OCI-LY7 (cell line): ENCODE results near the gene FBH1. TPM values are rescaled to one million over a fixed set of nuclear protein-coding genes. Genes with fewer than 3 reads are reported as not detected.
"Not testable (repeated sequence)": the region's sequence is repeated elsewhere in the genome, so short reads cannot be mapped to it uniquely, and the experiment has no call there.

Source experiments
- BruUV-seq: library from RNA; stranded (reverse); fragments of 400-500 nt; replicated peaks from 2 replicates; lab custom pipeline; 2021; lab: Mats Ljungman, UMichigan
- CTCF ChIA-PET: fragments of 300-600 bp; sonication (Branson Sonifier 250); formaldehyde crosslinking; loops from one replicate; lab custom pipeline; 2022; ENCODE audit warnings: antibody characterized with exemption; ENCODE audit not compliant: unreplicated experiment; lab: Charles Lee
- POLR2A ChIA-PET: fragments of 300-600 bp; sonication (Branson Sonifier 250); formaldehyde crosslinking; loops from one replicate; lab custom pipeline; 2022; ENCODE audit warnings: antibody characterized with exemption; lab: Charles Lee
- DNase-seq: peaks from one replicate; pipeline ENCODE4 v3.0.0-alpha.2; 2015; ENCODE audit warnings: low spot score
- H2AFZ ChIP-seq: fragments of 200-600 bp; sonication (generic), shearing (Covaris generic); 2 replicates; pipeline ENCODE4 v1.6.1; 2014; ENCODE audit warnings: mild to moderate bottlenecking, antibody characterized with exemption, low read length, moderate library complexity
- H3K27ac ChIP-seq: fragments of 200-600 bp; sonication (generic); 2 replicates; pipeline ENCODE4 v1.5.1; 2014; ENCODE audit warnings: mixed run types, low read depth, mild to moderate bottlenecking, moderate library complexity, low read length, inconsistent platforms; ENCODE audit not compliant: poor library complexity, severe bottlenecking
- H3K36me3 ChIP-seq: fragments of 200-600 bp; sonication (generic); 2 replicates; pipeline ENCODE4 v1.6.1; 2014; ENCODE audit warnings: mild to moderate bottlenecking, antibody characterized with exemption, low read length, moderate library complexity, mixed read lengths; ENCODE audit not compliant: insufficient read depth
- H3K4me1 ChIP-seq: fragments of 200-600 bp; sonication (generic); 2 replicates; pipeline ENCODE4 v1.5.1; 2014; ENCODE audit warnings: mild to moderate bottlenecking, low read length; ENCODE audit not compliant: insufficient read depth, poor library complexity, severe bottlenecking
- H3K4me2 ChIP-seq: fragments of 200-600 bp; sonication (generic); 2 replicates; pipeline ENCODE4 v1.6.1; 2014; ENCODE audit warnings: mild to moderate bottlenecking, low read length
- H3K4me3 ChIP-seq: fragments of 200-600 bp; sonication (generic); 2 replicates; pipeline ENCODE4 v1.5.1; 2014; ENCODE audit warnings: mild to moderate bottlenecking, low read depth, low read length; ENCODE audit not compliant: poor library complexity, severe bottlenecking
- H3K79me2 ChIP-seq: fragments of 200-600 bp; sonication (generic); 2 replicates; pipeline ENCODE4 v1.6.1; 2016; ENCODE audit warnings: low read depth, mild to moderate bottlenecking, low read length, moderate library complexity, mixed read lengths; ENCODE audit not compliant: insufficient read depth
- H3K9me2 ChIP-seq: fragments of 200-600 bp; sonication (generic); 2 replicates; pipeline ENCODE4 v1.6.1; 2016; ENCODE audit warnings: mild to moderate bottlenecking, low read length, mixed read lengths; ENCODE audit not compliant: insufficient read depth
- H3K9me3 ChIP-seq: fragments of 200-600 bp; sonication (generic); 2 replicates; pipeline ENCODE4 v1.6.1; 2014; ENCODE audit warnings: mild to moderate bottlenecking, mixed run types, low read length, mixed read lengths
- H4K20me1 ChIP-seq: fragments of 200-600 bp; sonication (generic); 2 replicates; pipeline ENCODE4 v1.6.1; 2014; ENCODE audit warnings: mild to moderate bottlenecking, antibody characterized with exemption, low read length, moderate library complexity, mixed read lengths; ENCODE audit not compliant: insufficient read depth
- EZH2phosphoT487 ChIP-seq: fragments of 200-600 bp; sonication (generic); IDR thresholded peaks from 2 replicates; pipeline ENCODE4 v1.6.1; 2018; ENCODE audit warnings: low read depth, borderline replicate concordance, mild to moderate bottlenecking, mixed run types, antibody characterized with exemption, low read length, moderate library complexity, mixed read lengths
- intact Hi-C: fragments of 100-400 bp; cut with micrococcal nuclease; formaldehyde crosslinking; loops from one replicate; pipeline ENCODE4 v1.10.0; 2022; ENCODE audit not compliant: unreplicated experiment
- total RNA-seq, 2 experiments: library from RNA; depleted of rRNA in 1 of 2; stranded (reverse); fragments of >200 nt in 1 of 2; shearing (Covaris generic) in 1 of 2; gene quantifications; 2 replicates each; pipeline ENCODE4 v1.2.3, GENCODE V29; 2014 to 2022
- TF ChIP-seq, protein P1 (sequence below): fragments of 200-600 bp; sonication (generic); conservative IDR thresholded peaks from 2 replicates; pipeline ENCODE4 v1.5.1; 2014; ENCODE audit warnings: mild to moderate bottlenecking, antibody characterized with exemption, low read length, moderate library complexity, mixed read lengths

FBH1 gene
- total RNA-seq, 2 experiments from 2014 or later: 58.1 to 65.6 TPM

DNA sequence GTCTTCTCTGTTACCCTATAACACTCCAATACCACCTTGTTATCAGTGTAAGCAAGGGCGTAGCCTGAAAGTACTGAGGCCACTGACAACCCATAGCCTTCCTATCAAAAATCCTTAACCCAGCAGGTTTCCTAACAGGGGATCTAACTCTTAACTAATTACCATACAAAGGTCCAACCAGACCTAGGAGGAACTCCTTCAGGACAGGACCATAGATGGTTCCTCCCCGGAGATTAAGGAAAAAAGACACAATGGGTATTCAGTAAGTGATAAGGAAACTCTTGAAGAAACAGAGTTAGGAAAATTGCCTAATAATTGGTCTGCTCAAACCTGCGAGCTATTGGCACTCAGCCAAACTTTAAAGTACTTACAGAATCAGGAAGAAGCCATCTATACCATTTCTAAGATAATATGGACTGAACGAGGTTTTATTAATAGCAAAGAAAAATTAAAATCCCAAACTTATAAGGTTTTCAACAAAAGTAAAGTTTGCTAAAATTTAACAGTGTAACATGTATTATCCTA lies 22.9 kb upstream of the FBH1 start:
- H3K36me3 ChIP-seq, H4K20me1 ChIP-seq, H3K27ac ChIP-seq, H2AFZ ChIP-seq, H3K79me2 ChIP-seq, H3K4me3 ChIP-seq, BruUV-seq, DNase-seq, H3K4me2 ChIP-seq, CTCF ChIA-PET, H3K4me1 ChIP-seq, intact Hi-C loops, H3K9me2 ChIP-seq: not testable (repeated sequence)
- POLR2A ChIA-PET: interaction anchor here (0.9 kb wide), 1 partner anchor 10 kb away, joined by 3 read pairs; no protein-coding TSS in a partner anchor
- peaks cover 15% of the 10 kb centered on the region; the same call in 1 of the 2 replicates for H3K9me3 ChIP-seq

DNA sequence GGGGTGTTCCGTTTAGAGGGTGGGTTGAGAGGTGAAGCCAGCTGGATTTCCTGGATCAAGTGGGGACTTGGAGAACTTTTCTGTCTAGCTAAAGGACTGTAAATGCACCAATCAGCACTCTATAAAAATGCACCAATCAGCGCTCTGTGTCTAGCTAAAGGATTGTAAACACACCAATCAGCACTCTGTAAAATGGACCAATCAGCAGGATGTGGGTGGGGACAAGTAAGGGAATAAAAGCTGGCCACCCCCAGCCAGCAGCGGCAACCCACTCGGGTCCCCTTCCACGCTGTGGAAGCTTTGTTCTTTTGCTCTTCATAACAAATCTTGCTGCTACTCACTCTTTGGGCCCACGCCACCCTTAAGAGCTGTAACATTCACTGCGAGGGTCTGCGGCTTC lies 21.7 kb upstream of the FBH1 start:
- H3K27ac ChIP-seq, H3K4me3 ChIP-seq, intact Hi-C loops, H4K20me1 ChIP-seq, CTCF ChIA-PET, H3K36me3 ChIP-seq, H3K4me1 ChIP-seq, H3K79me2 ChIP-seq, H3K9me2 ChIP-seq, DNase-seq, H3K4me2 ChIP-seq, H2AFZ ChIP-seq, BruUV-seq: not testable (repeated sequence)
- peaks cover 15% of the 10 kb centered on the region; the same call in 1 of the 2 replicates for H3K9me3 ChIP-seq
- POLR2A ChIA-PET: interaction anchor here (0.5 to 0.9 kb wide), 3 partner anchors 45 to 82 kb away, joined by 3 read pairs; no protein-coding TSS in a partner anchor

DNA sequence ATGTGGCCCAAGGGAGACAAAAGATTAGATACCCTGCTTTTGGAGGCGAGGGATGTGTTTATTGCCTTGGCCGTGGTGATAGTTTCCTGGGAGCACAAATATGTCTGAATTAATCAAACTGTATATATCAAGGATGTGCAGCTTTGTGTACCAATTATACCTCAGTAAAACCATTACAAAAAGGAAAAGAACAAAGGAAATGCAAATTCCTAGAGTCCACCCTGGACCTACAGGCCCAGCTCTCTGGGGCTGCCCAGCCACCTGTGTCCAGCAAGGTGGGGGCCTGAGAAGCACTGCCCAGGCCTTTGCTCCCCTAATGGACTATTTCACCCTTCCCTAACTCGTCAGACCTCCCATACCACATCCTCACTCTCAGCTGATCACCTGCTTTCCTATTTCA lies 20.9 kb upstream of the FBH1 start:
- Histone ChIP-seq H3K27ac (no peak overlapping the region), H4K20me1 (no peaks in the 10 kb centered on the region), H3K4me3 (no peak overlapping the region), H3K4me1 (peaks cover 9% of the 10 kb centered on the region), H3K9me2 (no peaks in the 10 kb centered on the region), H3K9me3 (peaks cover 15% of the 10 kb centered on the region; the same call in 1 of the 2 replicates), H3K4me2 (no peak overlapping the region), H2AFZ (no peak overlapping the region), H3K79me2 (no peaks in the 10 kb centered on the region), H3K36me3 (peaks cover 7% of the 10 kb centered on the region)
- DNase-seq: no peak
- ChIA-PET CTCF (no interaction called here), POLR2A (interaction anchor here (0.6 to 2.7 kb wide), 6 partner anchors 11 to 129 kb away, joined by 3 to 11 read pairs (median 3); no protein-coding TSS in a partner anchor)
- intact Hi-C loops: no loop called here
- TF ChIP-seq, protein P1, sequence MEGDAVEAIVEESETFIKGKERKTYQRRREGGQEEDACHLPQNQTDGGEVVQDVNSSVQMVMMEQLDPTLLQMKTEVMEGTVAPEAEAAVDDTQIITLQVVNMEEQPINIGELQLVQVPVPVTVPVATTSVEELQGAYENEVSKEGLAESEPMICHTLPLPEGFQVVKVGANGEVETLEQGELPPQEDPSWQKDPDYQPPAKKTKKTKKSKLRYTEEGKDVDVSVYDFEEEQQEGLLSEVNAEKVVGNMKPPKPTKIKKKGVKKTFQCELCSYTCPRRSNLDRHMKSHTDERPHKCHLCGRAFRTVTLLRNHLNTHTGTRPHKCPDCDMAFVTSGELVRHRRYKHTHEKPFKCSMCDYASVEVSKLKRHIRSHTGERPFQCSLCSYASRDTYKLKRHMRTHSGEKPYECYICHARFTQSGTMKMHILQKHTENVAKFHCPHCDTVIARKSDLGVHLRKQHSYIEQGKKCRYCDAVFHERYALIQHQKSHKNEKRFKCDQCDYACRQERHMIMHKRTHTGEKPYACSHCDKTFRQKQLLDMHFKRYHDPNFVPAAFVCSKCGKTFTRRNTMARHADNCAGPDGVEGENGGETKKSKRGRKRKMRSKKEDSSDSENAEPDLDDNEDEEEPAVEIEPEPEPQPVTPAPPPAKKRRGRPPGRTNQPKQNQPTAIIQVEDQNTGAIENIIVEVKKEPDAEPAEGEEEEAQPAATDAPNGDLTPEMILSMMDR: no peak
- TF ChIP-seq EZH2phosphoT487: no peak
- BruUV-seq: no TSS peak
